ENCODE data around the gene TMEM30B.

Gene TMEM30B

GRCh38 chr14:61250063-61250462 lies 31.1 kb downstream of the TMEM30B start:
- Histone ChIP-seq H3K4me3 (ENCODE audit: low read depth, low read length, poor library complexity, severe bottlenecking) (no peak overlapping the region), H3K9me3 (ENCODE audit: low read length) (no peaks in the 10 kb centered on the region), H3K27ac (ENCODE audit: low read depth, low read length, poor library complexity, severe bottlenecking) (no peak overlapping the region), H3K4me2 (ENCODE audit: low read length) (no peak overlapping the region), H3K4me1 (ENCODE audit: insufficient read depth, low read length, severe bottlenecking) (peaks cover 14% of the 10 kb centered on the region), H3K79me2 (ENCODE audit: insufficient read depth, low read length) (no peaks in the 10 kb centered on the region), H3K36me3 (ENCODE audit: insufficient read depth, low read length) (no peaks in the 10 kb centered on the region), H3K9ac (ENCODE audit: low read length) (no peak overlapping the region), H4K20me1 (ENCODE audit: insufficient read depth, low read length) (no peaks in the 10 kb centered on the region), H2AFZ (ENCODE audit: low read length) (no peak overlapping the region), H3K27me3 (ENCODE audit: insufficient read depth, low read length) (no peaks in the 10 kb centered on the region), H3K9me2 (ENCODE audit: low read depth, low read length) (no peaks in the 10 kb centered on the region), H3F3A (ENCODE audit: insufficient read depth, low read length) (no peaks in the 10 kb centered on the region)
- TF ChIP-seq EZH2 (IDR thresholded peaks at IDR 0.05; ENCODE audit: borderline replicate concordance, low read length) (no peak), CTCF (IDR thresholded peaks at IDR 0.05; ENCODE audit: low read length) (no peak)

GRCh38 chr14:61247935-61248334 lies 33.2 kb downstream of the TMEM30B start:
- H3K27ac ChIP-seq (ENCODE audit: low read depth, low read length, poor library complexity, severe bottlenecking) = no peak overlapping the region
- no peaks in the 10 kb centered on the region for H3K27me3 ChIP-seq (ENCODE audit: insufficient read depth, low read length)
- H3K9me3 ChIP-seq (ENCODE audit: low read length) = no peaks in the 10 kb centered on the region
- no peak overlapping the region for H3K9ac ChIP-seq (ENCODE audit: low read length)
- no peaks in the 10 kb centered on the region for H3F3A ChIP-seq (ENCODE audit: insufficient read depth, low read length)
- H4K20me1 ChIP-seq (ENCODE audit: insufficient read depth, low read length) = no peaks in the 10 kb centered on the region
- no peaks in the 10 kb centered on the region for H3K9me2 ChIP-seq (ENCODE audit: low read depth, low read length)
- H3K36me3 ChIP-seq (ENCODE audit: insufficient read depth, low read length) = no peaks in the 10 kb centered on the region
- H3K79me2 ChIP-seq (ENCODE audit: insufficient read depth, low read length) = no peaks in the 10 kb centered on the region
- H3K4me3 ChIP-seq (ENCODE audit: low read depth, low read length, poor library complexity, severe bottlenecking) = no peak overlapping the region
- no peak overlapping the region for H2AFZ ChIP-seq (ENCODE audit: low read length)
- H3K4me1 ChIP-seq (ENCODE audit: insufficient read depth, low read length, severe bottlenecking) = peaks cover 17% of the 10 kb centered on the region
- no peak overlapping the region for H3K4me2 ChIP-seq (ENCODE audit: low read length)
- TF ChIP-seq CTCF (IDR thresholded peaks at IDR 0.05; ENCODE audit: low read length) (no peak), EZH2 (IDR thresholded peaks at IDR 0.05; ENCODE audit: borderline replicate concordance, low read length) (no peak)

GRCh38 chr14:61246721-61247120 lies 34.4 kb downstream of the TMEM30B start:
- Histone ChIP-seq H2AFZ (ENCODE audit: low read length) (no peak overlapping the region), H4K20me1 (ENCODE audit: insufficient read depth, low read length) (no peaks in the 10 kb centered on the region), H3K36me3 (ENCODE audit: insufficient read depth, low read length) (no peaks in the 10 kb centered on the region), H3K9ac (ENCODE audit: low read length) (no peak overlapping the region), H3K4me2 (ENCODE audit: low read length) (no peak overlapping the region), H3K9me3 (ENCODE audit: low read length) (peaks cover under 1% of the 10 kb centered on the region; the same call in 1 of the 2 replicates), H3K27me3 (ENCODE audit: insufficient read depth, low read length) (no peaks in the 10 kb centered on the region), H3F3A (ENCODE audit: insufficient read depth, low read length) (no peaks in the 10 kb centered on the region), H3K79me2 (ENCODE audit: insufficient read depth, low read length) (no peaks in the 10 kb centered on the region), H3K4me3 (ENCODE audit: low read depth, low read length, poor library complexity, severe bottlenecking) (no peak overlapping the region), H3K27ac (ENCODE audit: low read depth, low read length, poor library complexity, severe bottlenecking) (no peak overlapping the region), H3K9me2 (ENCODE audit: low read depth, low read length) (no peaks in the 10 kb centered on the region), H3K4me1 (ENCODE audit: insufficient read depth, low read length, severe bottlenecking) (peaks cover 11% of the 10 kb centered on the region)
- no peak for TF ChIP-seq EZH2 (IDR thresholded peaks at IDR 0.05; ENCODE audit: borderline replicate concordance, low read length)
- TF ChIP-seq CTCF (IDR thresholded peaks at IDR 0.05; ENCODE audit: low read length) = no peak

All from OCI-LY1 (cell line).